Endothelial cell of umbilical vein (primary cell): ENCODE results near the gene APOM. TPM values are rescaled to one million over a fixed set of nuclear protein-coding genes. Genes with fewer than 3 reads are reported as not detected.

Experiments
- BruUV-seq: library from RNA; stranded (reverse); fragments of 400-500 nt; replicated peaks from 2 replicates; lab custom pipeline; 2021; lab: Mats Ljungman, UMichigan
- CTCF ChIA-PET: fragments of 300-600, 350-600 bp; sonication (Branson Sonifier 250); formaldehyde crosslinking; loops from one replicate; lab custom pipeline; 2021; ENCODE audit warnings: antibody characterized with exemption, inconsistent platforms; lab: Charles Lee
- POLR2A ChIA-PET: fragments of 300-600, 350-600 bp; sonication (Branson Sonifier 250); formaldehyde crosslinking; loops from one replicate; lab custom pipeline; 2021; ENCODE audit warnings: antibody characterized with exemption, inconsistent platforms; lab: Charles Lee
- DNase-seq: peaks from one replicate; pipeline ENCODE4 v3.0.0-alpha.2; 2011; ENCODE audit warnings: low read depth, low spot score
- FAIRE-seq: peaks from 2 replicates; lab custom pipeline; 2011; peaks lifted over from hg19 to GRCh38; lab: Jason Lieb, UNC
- H2AFZ ChIP-seq: 2 replicates; pipeline ENCODE4 v1.6.0; 2012; ENCODE audit warnings: low read depth, low read length, control low read depth, inconsistent platforms
- H3K27ac ChIP-seq: 2 replicates; pipeline ENCODE4 v1.5.1; 2011; ENCODE audit warnings: low read depth, mild to moderate bottlenecking, control low read depth, low read length, moderate library complexity; ENCODE audit not compliant: insufficient read depth
- H3K27me3 ChIP-seq, 2 experiments: 2 replicates each; pipeline versions ENCODE4 v1.6.0 to v1.6.1; 2011; ENCODE audit warnings: low read length in 2 of 2, mixed read lengths in 1 of 2; ENCODE audit not compliant: control insufficient read depth in 2 of 2, insufficient read depth in 2 of 2
- H3K36me3 ChIP-seq, 2 experiments: 2 replicates in 1 of 2; 3 replicates in 1 of 2; pipeline ENCODE4 v1.5.1; 2011; ENCODE audit warnings: low read length in 2 of 2, mild to moderate bottlenecking in 1 of 2, moderate library complexity in 1 of 2; ENCODE audit not compliant: control insufficient read depth in 2 of 2, insufficient read depth in 2 of 2; ENCODE audit errors: extremely low read depth in 1 of 2
- H3K4me1 ChIP-seq: 3 replicates; pipeline ENCODE4 v1.5.1; 2011; ENCODE audit warnings: mild to moderate bottlenecking, low read length; ENCODE audit not compliant: control insufficient read depth, insufficient read depth; ENCODE audit errors: extremely low read depth
- H3K4me2 ChIP-seq: 2 replicates; pipeline ENCODE4 v1.6.1; 2011; ENCODE audit warnings: low read length, control low read depth, mixed read lengths; ENCODE audit not compliant: insufficient read depth
- H3K4me3 ChIP-seq, 3 experiments: fragments of 200-600 bp in 1 of 3; sonication (generic), shearing (Covaris generic) in 1 of 3; replicated peaks in 1 of 3; 2 replicates each; pipeline ENCODE4 v1.5.1; 2011 to 2016; ENCODE audit warnings: control low read depth in 3 of 3, low read length in 3 of 3, mild to moderate bottlenecking in 2 of 3, inconsistent platforms in 1 of 3, low read depth in 1 of 3, moderate library complexity in 1 of 3; ENCODE audit not compliant: insufficient read depth in 1 of 3
- H3K79me2 ChIP-seq: 2 replicates; pipeline ENCODE4 v1.6.0; 2012; ENCODE audit warnings: low read length, inconsistent platforms; ENCODE audit not compliant: control insufficient read depth, insufficient read depth
- H3K9ac ChIP-seq: replicated peaks from 2 replicates; pipeline ENCODE3; 2011; ENCODE audit warnings: low read length, control low read depth; ENCODE audit not compliant: insufficient read depth; ENCODE audit errors: extremely low read depth
- H3K9me1 ChIP-seq: replicated peaks from 3 replicates; pipeline ENCODE4 v1.6.0; 2011; ENCODE audit warnings: mild to moderate bottlenecking, low read length; ENCODE audit not compliant: control insufficient read depth, insufficient read depth; ENCODE audit errors: extremely low read depth
- H3K9me3 ChIP-seq: replicated peaks from 2 replicates; pipeline ENCODE4 v1.5.1; 2012; ENCODE audit warnings: low read length, inconsistent platforms; ENCODE audit not compliant: control insufficient read depth, insufficient read depth
- H4K20me1 ChIP-seq: replicated peaks from 2 replicates; pipeline ENCODE3; 2011; ENCODE audit warnings: mild to moderate bottlenecking, low read length; ENCODE audit not compliant: control insufficient read depth, insufficient read depth; ENCODE audit errors: extremely low read depth
- CTCF ChIP-seq, 2 donors: IDR thresholded peaks; 1 replicate in 1 of 2; 2 replicates in 1 of 2; pipeline ENCODE4 v1.5.1; 2011; ENCODE audit warnings: low read length in 2 of 2, mild to moderate bottlenecking in 2 of 2, moderate library complexity in 2 of 2, control low read depth in 1 of 2, inconsistent platforms in 1 of 2, low read depth in 1 of 2; ENCODE audit not compliant: insufficient read depth in 1 of 2; ENCODE audit errors: extremely low read depth in 1 of 2
- EZH2 ChIP-seq: IDR thresholded peaks from 2 replicates; pipeline ENCODE4 v1.6.1; 2012; ENCODE audit warnings: borderline replicate concordance, low read depth, mild to moderate bottlenecking, moderate library complexity, low read length, inconsistent platforms; ENCODE audit not compliant: severe bottlenecking
- FOS ChIP-seq: IDR thresholded peaks from 2 replicates; pipeline ENCODE4 v1.6.1; 2011; ENCODE audit warnings: mild to moderate bottlenecking, low read length, moderate library complexity, borderline replicate concordance; ENCODE audit not compliant: insufficient read depth
- GATA2 ChIP-seq: IDR thresholded peaks from 2 replicates; pipeline ENCODE4 v1.7.0; 2011; ENCODE audit warnings: low read depth, mild to moderate bottlenecking, moderate library complexity, mixed read lengths, low read length; ENCODE audit not compliant: insufficient read length, insufficient read depth
- JUN ChIP-seq: IDR thresholded peaks from 2 replicates; pipeline ENCODE4 v1.6.1; 2011; ENCODE audit warnings: borderline replicate concordance, low read depth; ENCODE audit not compliant: insufficient read length, insufficient read depth
- MAX ChIP-seq: IDR thresholded peaks from 2 replicates; pipeline ENCODE4 v1.6.1; 2011; ENCODE audit not compliant: insufficient read depth, insufficient read length
- MYC ChIP-seq: IDR thresholded peaks from one replicate; pipeline ENCODE4 v1.6.1; 2011; ENCODE audit warnings: mild to moderate bottlenecking, low read depth, low read length
- POLR2A ChIP-seq: IDR thresholded peaks from 2 replicates; pipeline ENCODE4 v1.6.1; 2012; ENCODE audit warnings: low read depth, mild to moderate bottlenecking, control low read depth, low read length
- POLR2AphosphoS5 ChIP-seq: IDR thresholded peaks from 2 replicates; pipeline ENCODE4 v1.6.1; 2012; ENCODE audit warnings: low read depth, mild to moderate bottlenecking, control low read depth, low read length, moderate library complexity; ENCODE audit not compliant: insufficient read depth
- dilution Hi-C: fragments of 300-500 bp; cut with MboI; formaldehyde crosslinking; loops from one replicate; pipeline ENCODE4 v1.15.0; 2019; ENCODE audit warnings: low sequenced_read_pairs; ENCODE audit not compliant: extremely low pct_ligation_motif_present
- intact Hi-C: fragments of 100-400 bp; cut with micrococcal nuclease; formaldehyde crosslinking; loops from one replicate; pipeline ENCODE4 v1.10.0; 2022
- polyA plus RNA-seq, 4 experiments: library from polyadenylated mRNA; depleted of rRNA in 3 of 4; stranded (reverse) in 3 of 4; unstranded in 1 of 4; fragments of >200 nt; gene quantifications; 2 replicates each; pipeline versions ENCODE4 v1.2.1 to v1.2.3, GENCODE V29; 2011 to 2012; ENCODE audit warnings: missing spikeins in 1 of 4
- total RNA-seq: library from RNA; stranded (reverse); gene quantifications from 2 replicates; pipeline ENCODE4 v1.2.3, GENCODE V29; 2021

Gene APOM
- total and polyA plus RNA-seq, 2 donors (not counting 3 experiments of a cell fraction or from before 2014, with no cell fraction given): 2.5 TPM; not detected in 1

- Histone ChIP-seq H3K4me3 (no peak overlapping the region), H3K4me1 (no peaks in the 10 kb centered on the region), H3K79me2 (no peaks in the 10 kb centered on the region), H3K9me3 (no peaks in the 10 kb centered on the region), H3K9ac (no peak overlapping the region), H2AFZ (no peak overlapping the region), H4K20me1 (no peaks in the 10 kb centered on the region), H3K27me3 (no peaks in the 10 kb centered on the region), H3K9me1 (no peaks in the 10 kb centered on the region), H3K27ac (no peak overlapping the region), H3K36me3 (peaks cover 30 to 64% of the 10 kb centered on the region in 2 experiments), H3K4me2 (no peak overlapping the region)
- no peak for FAIRE-seq
- intact Hi-C loops (no loop called here), dilution Hi-C loops (no loop called here)
- no peak for DNase-seq
- POLR2A ChIA-PET: no interaction called here
- TF ChIP-seq MAX (no peak), GATA2 (no peak)
- BruUV-seq: no TSS peak
- CTCF ChIA-PET: interaction anchor here (0.7 to 1.1 kb wide), 3 partner anchors 9 to 187 kb away, joined by 3 to 4 read pairs (median 3); no protein-coding TSS in a partner anchor
Measured at GRCh38 chr6:31642798-31643570, 12.7 kb upstream of the APOM start.

GRCh38 chr6:31643818-31644454 is 11.8 kb upstream of the APOM start:
- dilution Hi-C loops: no loop called here
- DNase-seq: no peak
- no peak overlapping the region for H3K9ac ChIP-seq
- intact Hi-C loops: no loop called here
- ChIA-PET POLR2A (interaction anchor here (0.8 kb wide), 1 partner anchor 9 kb away, joined by 3 read pairs; no protein-coding TSS in a partner anchor), CTCF (interaction anchor here (0.9 to 1.0 kb wide), 2 partner anchors 93 to 126 kb away, joined by 3 to 4 read pairs; no protein-coding TSS in a partner anchor)
- H3K27ac ChIP-seq: no peak overlapping the region
- BruUV-seq: no TSS peak
- FAIRE-seq: no peak
- H3K4me1 ChIP-seq: no peaks in the 10 kb centered on the region
- no peaks in the 10 kb centered on the region for H3K9me3 ChIP-seq
- no peaks in the 10 kb centered on the region for H3K79me2 ChIP-seq
- H2AFZ ChIP-seq: no peak overlapping the region
- no peak overlapping the region for H3K4me3 ChIP-seq
- no peak for TF ChIP-seq GATA2
- no peak for TF ChIP-seq FOS
- TF ChIP-seq POLR2AphosphoS5: no peak
- TF ChIP-seq CTCF (IDR thresholded peaks at IDR 0.05; ENCODE audit: extremely low read depth in 1 of 2, insufficient read depth in 1 of 2, low read depth in 1 of 2, low read length in 2 of 2): no peak
- TF ChIP-seq MAX: no peak
- no peak for TF ChIP-seq EZH2
- no peak for TF ChIP-seq MYC
- TF ChIP-seq POLR2A: no peak
- TF ChIP-seq JUN: no peak
- H3K36me3 ChIP-seq: peaks cover 31 to 70% of the 10 kb centered on the region in 2 experiments
- H3K27me3 ChIP-seq: no peaks in the 10 kb centered on the region
- no peaks in the 10 kb centered on the region for H4K20me1 ChIP-seq
- no peaks in the 10 kb centered on the region for H3K9me1 ChIP-seq
- no peak overlapping the region for H3K4me2 ChIP-seq
